OCI-M2 (cell line): ENCODE results near the gene CD3D.

Source experiments
- DNase-seq: peaks from one replicate; lab custom pipeline; 2025; ENCODE audit not compliant: unreplicated experiment; lab: John Stamatoyannopoulos, UW

Gene CD3D

DNA sequence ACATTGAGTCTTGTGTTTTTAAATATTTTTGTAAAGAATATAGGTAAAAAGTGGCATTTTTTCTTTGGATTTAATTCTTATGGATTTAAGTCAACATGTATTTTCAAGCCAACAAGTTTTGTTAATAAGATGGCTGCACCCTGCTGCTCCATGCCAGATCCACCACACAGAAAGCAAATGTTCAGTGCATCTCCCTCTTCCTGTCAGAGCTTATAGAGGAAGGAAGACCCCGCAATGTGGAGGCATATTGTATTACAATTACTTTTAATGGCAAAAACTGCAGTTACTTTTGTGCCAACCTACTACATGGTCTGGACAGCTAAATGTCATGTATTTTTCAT, 38.3 kb downstream of the CD3D start:
- no peak for DNase-seq

DNA sequence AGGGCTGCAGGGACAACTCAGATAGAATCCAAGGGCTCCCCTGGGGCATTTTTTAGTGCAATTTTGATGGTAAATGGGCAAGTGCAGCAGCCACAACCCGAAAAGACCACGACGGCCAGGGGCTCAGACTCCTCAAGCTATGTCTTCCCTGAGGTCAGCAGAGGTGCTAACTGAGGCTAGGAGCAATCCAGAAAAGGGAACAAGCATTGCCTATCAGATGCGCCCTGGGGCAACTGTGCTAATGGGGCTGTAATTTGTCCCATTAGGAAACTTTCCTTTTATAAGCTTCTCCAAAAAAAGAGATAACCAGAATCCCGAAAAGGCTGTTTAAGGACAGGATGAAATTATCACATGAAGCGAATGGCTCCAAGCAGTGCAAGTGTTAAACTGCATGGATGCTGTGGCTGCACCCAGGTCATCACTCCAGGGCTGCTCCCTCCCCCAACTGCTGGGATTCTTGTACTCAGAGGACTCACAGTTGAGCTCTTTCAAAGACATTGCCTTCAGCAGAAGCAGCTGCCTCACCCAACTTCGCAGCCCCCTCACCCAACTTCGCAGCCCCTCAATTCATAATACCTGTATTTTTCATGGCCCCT, 40.8 kb downstream of the CD3D start:
- DNase-seq, result no peak

DNA sequence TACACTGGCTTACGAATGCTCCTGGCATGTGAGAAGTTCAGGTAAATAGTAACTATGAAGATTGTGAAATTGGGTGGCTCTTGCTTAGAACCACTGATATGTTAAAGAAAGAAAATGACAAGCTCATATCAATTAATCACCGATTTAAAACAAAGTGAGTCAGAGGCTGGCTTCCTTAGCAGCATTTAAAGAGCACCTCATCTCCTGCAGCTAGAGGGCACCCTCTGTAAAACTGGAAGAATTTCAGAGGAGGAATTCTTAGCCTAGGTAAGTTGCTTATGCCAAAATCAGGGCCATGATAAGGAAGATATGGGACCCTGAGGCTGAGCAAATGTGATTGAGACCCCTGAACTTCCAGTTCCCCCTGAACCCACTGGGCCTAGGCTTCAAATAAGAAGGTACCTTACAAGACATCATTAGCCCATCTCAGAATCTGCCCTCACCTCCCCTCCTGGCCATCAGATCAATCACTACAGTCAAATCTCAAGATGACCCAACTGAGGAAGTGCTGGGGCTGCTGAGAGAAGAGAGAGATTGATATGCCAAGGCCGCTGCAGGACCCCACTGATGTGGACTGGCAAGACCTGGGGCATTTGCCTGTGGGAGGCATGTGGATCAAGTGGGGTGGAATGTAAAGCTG, 46.6 kb downstream of the CD3D start:
- no peak for DNase-seq

DNA sequence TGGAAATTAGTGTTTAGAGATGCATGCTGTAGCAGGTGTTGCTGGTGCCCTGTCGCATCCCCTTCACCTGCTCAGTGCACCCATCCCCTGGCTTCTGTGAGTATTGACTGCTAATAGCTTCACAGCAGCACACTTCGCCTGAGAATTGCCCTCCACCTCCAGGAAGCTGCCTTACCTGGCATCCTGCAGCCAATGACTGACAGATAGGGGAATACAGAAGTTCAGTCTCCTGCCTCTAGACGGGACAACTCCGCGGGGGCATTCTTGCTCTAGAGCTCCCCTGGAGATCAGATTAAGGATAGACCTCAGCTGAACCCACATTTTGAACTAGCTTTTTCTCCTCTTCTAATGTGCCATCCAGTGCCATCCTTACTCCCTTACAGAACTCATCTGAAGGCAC, 47.3 kb downstream of the CD3D start:
- DNase-seq, result no peak

DNA sequence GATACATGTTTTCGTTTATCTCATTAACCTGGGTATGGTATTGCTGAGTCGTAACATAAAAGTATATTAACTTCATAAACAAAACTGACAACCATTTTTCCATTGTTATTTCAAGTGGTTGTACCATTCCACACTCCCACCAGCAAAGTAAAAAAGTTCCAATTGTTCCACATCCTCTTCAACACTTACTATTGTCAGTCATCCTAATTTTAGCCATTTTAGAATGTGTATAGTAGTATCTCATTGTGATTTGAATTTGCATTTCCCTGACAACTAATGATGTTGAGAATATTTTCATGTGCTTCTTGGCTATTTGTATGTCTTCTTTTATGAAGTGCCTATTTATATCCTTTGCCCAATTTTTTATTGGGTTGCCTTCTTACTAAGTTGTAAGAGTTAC, 48.5 kb downstream of the CD3D start:
- DNase-seq, result no peak

DNA sequence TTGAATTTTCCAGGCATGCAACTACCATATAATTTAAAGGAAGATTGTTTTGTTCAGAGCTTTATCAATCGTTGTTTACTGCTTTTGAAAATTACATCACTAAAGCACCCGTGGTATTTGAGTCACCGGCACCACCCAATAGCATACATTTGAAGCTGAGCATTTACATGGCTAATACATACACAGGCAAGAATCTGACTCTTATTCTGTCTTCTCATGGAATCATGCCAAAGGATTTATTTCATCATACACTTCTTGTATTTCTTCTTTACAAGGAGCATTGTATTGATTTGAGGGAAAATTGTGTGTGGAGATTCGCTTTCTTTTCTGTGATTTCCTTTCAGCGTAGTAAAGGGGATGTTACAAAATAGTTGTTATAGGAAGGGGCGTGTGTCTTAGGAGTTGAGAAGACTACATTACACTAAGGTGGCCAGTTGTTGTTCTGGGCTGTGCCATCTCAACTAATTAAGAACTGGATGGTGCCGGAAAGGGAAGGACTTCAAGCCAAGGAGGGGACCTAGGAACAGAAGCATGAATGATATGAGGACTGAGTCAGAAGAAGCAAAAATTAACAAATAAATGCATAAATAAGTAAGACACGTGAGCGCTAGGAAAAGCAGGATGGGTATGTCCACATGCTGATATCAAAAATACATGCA, 50.9 kb downstream of the CD3D start:
- no peak for DNase-seq

DNA sequence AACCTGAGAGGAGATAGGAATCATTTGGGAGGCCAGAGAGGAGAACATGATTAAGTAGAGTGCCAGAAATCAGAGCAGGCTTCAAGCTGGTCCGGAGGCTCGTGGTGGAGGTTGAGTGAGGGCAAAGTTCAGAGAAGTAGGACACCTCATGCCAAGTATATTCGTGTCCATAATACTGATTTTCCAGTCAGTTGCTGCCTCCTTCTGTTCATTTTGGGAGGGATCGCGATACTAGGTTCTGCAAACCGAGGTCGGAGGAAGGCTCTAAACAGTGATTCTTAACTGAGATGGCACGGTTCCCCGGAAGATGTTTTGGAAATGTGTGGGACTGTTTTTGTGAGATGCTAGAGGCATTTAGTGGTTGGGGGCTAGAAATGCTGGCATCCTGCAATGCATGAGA, 51.6 kb downstream of the CD3D start:
- no peak for DNase-seq

DNA sequence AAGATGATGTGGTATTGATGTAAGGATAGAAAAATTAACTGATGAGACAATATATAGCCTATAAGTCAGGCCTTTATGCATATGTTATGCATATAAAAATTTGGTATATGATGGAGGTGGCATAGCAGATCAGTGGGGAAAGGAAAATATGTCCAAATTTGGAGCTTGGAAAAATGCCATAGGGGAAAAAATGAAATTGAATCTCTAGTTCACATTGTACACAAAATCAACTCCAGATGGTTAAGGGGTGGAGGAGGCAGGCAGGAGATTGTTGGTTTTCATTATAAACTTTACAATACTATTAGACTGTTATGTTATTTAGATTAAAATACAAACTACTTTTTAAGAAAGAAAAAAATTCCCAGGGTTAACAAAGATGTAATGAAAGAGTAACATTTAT, 53.1 kb downstream of the CD3D start:
- DNase-seq, result no peak
